ACHN (cell line): ENCODE measurements around the gene SP110.
A peak's percentile ranks its signal among the peaks of the same experiment; 100 is the strongest.

Source experiments
- DNase-seq: peaks from one replicate; pipeline ENCODE4 v3.0.0-alpha.2; 2015
- in situ Hi-C: cut with HindIII; loops from 2 replicates; pipeline ENCODE4 v1.10.0; 2017; ENCODE audit warnings: low sequenced_read_pairs, low pct_ligation_motif_present, low pct_unique_long_range_greater_than_20kb

Gene SP110

GRCh38 chr2:230179907-230180306 lies 39.9 kb downstream of the SP110 start:
- no peak for DNase-seq
- in situ Hi-C loops, result no loop called here

- no peak for DNase-seq
- in situ Hi-C loops, result no loop called here
Observed at GRCh38 chr2:230178546-230179485, 41.0 kb downstream of the SP110 start.

GRCh38 chr2:230176996-230177395 lies 42.8 kb downstream of the SP110 start:
- in situ Hi-C loops, result no loop called here
- DNase-seq, result no peak

GRCh38 chr2:230174466-230174865 lies 45.3 kb downstream of the SP110 start:
- in situ Hi-C loops, result no loop called here
- no peak for DNase-seq

DNA sequence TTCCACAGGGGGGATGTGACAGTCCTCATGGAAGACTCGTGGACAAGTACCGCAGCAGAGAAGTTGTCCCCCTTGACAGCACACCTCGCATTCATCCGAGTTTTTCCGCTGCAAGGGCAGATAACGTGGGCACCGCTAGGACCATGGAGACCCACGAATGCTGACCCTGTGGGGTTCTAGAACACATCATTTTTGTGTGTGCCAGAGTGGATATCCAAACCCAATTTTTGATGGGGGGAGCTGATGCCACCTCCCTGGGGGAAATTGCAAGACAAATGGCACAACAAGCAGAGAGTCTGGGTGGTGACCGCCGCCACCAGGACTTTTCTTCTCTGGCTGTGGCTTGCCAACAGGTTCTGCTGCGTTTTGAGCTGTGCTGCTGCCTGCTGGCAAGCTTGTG lies 46.9 kb downstream of the SP110 start:
- DNase-seq, result no peak

GRCh38 chr2:230172156-230172555 lies 47.6 kb downstream of the SP110 start:
- in situ Hi-C loops, result no loop called here
- no peak for DNase-seq

More for the DNA sequence above, 46.9 kb downstream of the SP110 start:
- in situ Hi-C loops, result no loop called here

GRCh38 chr2:230170532-230170931 lies 49.3 kb downstream of the SP110 start:
- in situ Hi-C loops, result no loop called here
- DNase-seq, result no peak

GRCh38 chr2:230166557-230167170 lies 53.1 kb downstream of the SP110 start:
- in situ Hi-C loops, result no loop called here
- no peak for DNase-seq

DNA sequence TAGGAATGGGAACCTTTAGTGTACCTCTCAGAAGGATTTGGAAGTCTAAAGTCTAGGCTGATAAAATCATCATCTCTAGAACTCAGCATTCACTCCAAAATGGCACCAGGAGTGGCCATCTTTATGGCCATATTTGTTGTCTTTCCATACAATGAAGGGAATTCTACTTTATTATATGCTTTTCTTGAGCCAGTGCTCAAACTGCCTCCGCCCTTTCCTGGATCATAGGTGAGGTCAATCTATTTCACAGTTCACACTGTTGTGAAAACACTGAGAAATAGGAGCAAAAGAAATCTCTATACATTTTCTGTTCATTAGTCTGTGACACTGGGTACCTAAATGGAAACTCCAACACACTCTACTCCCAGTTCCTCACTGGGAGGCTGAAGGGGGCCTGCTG lies 55.6 kb downstream of the SP110 start:
- in situ Hi-C loops, result no loop called here
- DNase-seq, result no peak

DNA sequence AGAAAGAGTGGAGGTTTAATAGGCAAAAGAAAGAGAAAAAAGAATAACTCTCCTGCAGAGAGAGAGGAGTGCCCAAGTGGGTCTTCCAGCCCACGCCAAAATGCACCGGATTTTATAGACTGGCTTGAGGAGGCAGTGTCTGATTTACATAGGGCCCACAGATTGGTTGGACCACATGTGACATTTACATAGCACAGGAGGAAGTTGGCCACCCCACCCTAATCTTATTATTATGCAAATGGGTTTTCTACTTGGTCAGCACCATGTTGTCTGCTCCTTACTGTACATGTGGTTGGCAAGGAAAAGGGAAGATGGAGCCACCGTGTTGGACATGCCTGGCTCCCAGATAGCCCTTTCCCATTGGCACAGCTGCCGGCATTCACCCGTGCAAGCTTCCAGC lies 56.8 kb downstream of the SP110 start:
- in situ Hi-C loops, result no loop called here
- no peak for DNase-seq

- in situ Hi-C loops, result no loop called here
Observed at GRCh38 chr2:230161184-230161583, 58.6 kb downstream of the SP110 start.

DNA sequence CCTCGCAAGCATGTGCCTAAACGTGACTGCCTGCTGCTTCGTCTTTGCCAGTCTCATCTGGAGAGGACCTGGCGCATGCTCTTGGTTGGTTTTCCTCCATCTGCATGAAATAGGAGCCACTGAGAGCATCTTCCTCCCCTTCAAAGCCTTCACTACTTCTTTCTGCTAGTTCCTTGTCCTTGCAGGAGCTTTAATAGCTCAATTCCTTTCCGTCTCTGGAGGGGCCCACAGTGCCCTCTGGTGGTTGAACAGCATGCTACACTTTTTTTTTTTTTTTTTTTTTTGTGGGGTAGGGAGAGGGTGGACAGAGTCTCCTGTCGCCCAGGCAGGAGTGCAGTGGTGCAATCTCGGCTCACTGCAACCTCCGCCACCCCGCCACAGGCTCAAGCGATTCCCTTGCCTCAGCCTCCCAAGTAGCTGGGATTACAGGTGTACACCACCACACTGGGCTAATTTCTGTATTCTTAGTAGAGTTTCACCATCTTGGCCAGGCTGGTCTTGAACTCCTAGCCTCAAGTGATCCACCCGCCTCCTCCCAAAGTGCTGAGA lies 59.6 kb downstream of the SP110 start:
- in situ Hi-C loops, result no loop called here
- DNase-seq, result peak; percentile 60

More at GRCh38 chr2:230161184-230161583, 58.6 kb downstream of the SP110 start:
- DNase-seq, result no peak

DNA sequence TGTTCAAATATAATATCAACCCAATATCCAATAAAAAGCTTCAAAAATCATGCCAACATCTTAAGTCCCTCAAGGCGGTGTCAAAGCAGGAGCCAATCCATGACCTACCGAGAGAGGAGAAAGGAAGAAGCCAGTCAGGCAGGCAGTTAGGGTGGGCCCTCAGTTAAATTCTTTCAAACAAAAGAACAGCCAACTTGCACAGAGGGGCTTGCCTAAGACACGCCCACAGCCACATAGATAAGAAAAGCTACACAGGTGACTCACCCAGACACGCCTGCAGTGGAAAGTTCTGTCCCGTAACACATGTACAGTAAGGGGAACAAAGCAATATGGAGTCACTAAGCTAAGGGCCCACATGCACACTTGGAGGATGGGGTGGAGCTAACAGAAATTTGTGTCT lies 61.3 kb downstream of the SP110 start:
- in situ Hi-C loops, result no loop called here
- no peak for DNase-seq

GRCh38 chr2:230156782-230157699 lies 62.7 kb downstream of the SP110 start:
- no peak for DNase-seq
- in situ Hi-C loops, result no loop called here

- in situ Hi-C loops, result no loop called here
Observed at GRCh38 chr2:230155359-230155758, 64.4 kb downstream of the SP110 start.

GRCh38 chr2:230153390-230153976 lies 66.3 kb downstream of the SP110 start:
- DNase-seq, result no peak
- in situ Hi-C loops, result no loop called here

More at GRCh38 chr2:230155359-230155758, 64.4 kb downstream of the SP110 start:
- no peak for DNase-seq

- DNase-seq, result no peak
- in situ Hi-C loops, result no loop called here
Observed at GRCh38 chr2:230152334-230152733, 67.5 kb downstream of the SP110 start.

DNA sequence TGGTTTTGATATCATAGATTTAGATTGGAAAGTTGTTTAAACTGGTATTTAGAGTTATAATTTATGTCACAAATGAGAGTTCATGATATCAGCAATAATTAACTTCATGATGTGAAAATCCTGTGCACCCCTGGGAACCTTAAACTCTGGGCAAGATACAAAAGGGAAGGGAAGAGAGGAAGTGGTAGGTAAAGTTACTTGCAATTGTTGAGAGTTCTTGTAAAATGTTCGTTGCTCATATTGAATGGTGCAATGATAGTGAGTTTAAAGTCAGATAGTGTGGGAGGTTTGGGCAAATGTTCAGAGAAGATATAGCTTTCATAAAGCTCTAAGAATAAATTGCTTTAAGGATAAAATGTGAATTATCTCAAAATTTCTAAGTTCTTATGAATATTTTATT lies 75.4 kb downstream of the SP110 start:
- in situ Hi-C loops, result no loop called here
- no peak for DNase-seq
